Astrocyte (in vitro differentiated cells and primary cell): ENCODE measurements around the gene VPS13D.

Experiments
- EZH2 ChIP-seq: IDR thresholded peaks from 2 replicates; pipeline ENCODE4 v1.6.1; 2012; ENCODE audit warnings: mild to moderate bottlenecking, low read length, inconsistent platforms; ENCODE audit not compliant: insufficient read depth
- TF ChIP-seq, protein P1 (sequence below): IDR thresholded peaks from 2 replicates; pipeline ENCODE4 v1.5.1; 2011; ENCODE audit warnings: low read depth, mild to moderate bottlenecking, inconsistent platforms, low read length, moderate library complexity; ENCODE audit not compliant: insufficient read depth

DNA sequence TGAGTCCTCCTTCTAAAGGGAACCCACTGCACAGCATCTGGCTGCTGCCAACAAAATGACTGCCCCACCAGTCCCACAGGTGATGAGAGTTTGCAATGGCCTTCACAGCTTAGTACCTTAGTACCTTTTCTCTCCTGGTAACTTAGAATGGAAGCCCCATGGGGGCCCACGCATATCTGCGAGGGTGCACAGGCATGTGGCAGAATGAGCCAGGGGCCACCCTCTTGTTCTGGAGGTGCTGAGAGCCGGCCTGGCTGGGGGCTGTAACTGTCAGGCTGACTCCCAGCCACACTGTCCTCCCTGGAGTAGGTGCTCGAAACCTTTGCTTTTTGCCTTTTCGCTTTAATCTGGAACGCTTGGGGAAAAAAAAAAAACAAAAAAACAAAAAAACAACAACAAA is 203.1 kb downstream of the VPS13D start:
- TF ChIP-seq, protein P1, sequence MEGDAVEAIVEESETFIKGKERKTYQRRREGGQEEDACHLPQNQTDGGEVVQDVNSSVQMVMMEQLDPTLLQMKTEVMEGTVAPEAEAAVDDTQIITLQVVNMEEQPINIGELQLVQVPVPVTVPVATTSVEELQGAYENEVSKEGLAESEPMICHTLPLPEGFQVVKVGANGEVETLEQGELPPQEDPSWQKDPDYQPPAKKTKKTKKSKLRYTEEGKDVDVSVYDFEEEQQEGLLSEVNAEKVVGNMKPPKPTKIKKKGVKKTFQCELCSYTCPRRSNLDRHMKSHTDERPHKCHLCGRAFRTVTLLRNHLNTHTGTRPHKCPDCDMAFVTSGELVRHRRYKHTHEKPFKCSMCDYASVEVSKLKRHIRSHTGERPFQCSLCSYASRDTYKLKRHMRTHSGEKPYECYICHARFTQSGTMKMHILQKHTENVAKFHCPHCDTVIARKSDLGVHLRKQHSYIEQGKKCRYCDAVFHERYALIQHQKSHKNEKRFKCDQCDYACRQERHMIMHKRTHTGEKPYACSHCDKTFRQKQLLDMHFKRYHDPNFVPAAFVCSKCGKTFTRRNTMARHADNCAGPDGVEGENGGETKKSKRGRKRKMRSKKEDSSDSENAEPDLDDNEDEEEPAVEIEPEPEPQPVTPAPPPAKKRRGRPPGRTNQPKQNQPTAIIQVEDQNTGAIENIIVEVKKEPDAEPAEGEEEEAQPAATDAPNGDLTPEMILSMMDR: no peak
- no peak for TF ChIP-seq EZH2
